ENCODE measurements around the gene HOXD13.

HOXD13 gene

DNA sequence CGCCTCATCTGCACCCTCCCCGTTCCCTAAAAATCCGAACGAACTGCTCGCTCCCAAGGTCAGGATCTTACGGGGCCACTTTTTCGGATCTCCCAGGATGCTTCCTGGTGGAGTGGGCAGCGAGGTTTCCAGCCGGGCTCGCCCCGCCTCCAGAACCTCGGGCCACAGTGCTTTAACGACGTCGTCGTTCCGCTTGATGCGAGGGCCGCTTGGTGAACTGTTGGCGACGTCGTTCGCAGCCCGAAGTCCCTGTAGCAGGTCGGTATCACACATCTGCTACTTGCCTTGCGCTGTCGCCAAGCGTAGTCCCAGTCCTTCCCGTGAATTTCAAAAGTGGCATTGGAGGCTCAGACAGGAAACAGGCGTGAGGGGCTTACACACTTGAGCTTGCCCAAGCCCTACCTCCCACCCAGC, 24.1 kb upstream of the HOXD13 start:
- H3K4me3 ChIP-seq (ENCODE audit: low read depth, low read length), result no peak overlapping the region
- no peaks in the 10 kb centered on the region for H3K4me1 ChIP-seq
- no peaks in the 10 kb centered on the region for H3K36me3 ChIP-seq
- no peaks in the 10 kb centered on the region for H3K9me3 ChIP-seq
- no peaks in the 10 kb centered on the region for H3K27me3 ChIP-seq
- no peak for DNase-seq
- TF ChIP-seq, protein P1, sequence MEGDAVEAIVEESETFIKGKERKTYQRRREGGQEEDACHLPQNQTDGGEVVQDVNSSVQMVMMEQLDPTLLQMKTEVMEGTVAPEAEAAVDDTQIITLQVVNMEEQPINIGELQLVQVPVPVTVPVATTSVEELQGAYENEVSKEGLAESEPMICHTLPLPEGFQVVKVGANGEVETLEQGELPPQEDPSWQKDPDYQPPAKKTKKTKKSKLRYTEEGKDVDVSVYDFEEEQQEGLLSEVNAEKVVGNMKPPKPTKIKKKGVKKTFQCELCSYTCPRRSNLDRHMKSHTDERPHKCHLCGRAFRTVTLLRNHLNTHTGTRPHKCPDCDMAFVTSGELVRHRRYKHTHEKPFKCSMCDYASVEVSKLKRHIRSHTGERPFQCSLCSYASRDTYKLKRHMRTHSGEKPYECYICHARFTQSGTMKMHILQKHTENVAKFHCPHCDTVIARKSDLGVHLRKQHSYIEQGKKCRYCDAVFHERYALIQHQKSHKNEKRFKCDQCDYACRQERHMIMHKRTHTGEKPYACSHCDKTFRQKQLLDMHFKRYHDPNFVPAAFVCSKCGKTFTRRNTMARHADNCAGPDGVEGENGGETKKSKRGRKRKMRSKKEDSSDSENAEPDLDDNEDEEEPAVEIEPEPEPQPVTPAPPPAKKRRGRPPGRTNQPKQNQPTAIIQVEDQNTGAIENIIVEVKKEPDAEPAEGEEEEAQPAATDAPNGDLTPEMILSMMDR (IDR thresholded peaks at IDR 0.05; ENCODE audit: low read depth, low read length), result no peak

DNA sequence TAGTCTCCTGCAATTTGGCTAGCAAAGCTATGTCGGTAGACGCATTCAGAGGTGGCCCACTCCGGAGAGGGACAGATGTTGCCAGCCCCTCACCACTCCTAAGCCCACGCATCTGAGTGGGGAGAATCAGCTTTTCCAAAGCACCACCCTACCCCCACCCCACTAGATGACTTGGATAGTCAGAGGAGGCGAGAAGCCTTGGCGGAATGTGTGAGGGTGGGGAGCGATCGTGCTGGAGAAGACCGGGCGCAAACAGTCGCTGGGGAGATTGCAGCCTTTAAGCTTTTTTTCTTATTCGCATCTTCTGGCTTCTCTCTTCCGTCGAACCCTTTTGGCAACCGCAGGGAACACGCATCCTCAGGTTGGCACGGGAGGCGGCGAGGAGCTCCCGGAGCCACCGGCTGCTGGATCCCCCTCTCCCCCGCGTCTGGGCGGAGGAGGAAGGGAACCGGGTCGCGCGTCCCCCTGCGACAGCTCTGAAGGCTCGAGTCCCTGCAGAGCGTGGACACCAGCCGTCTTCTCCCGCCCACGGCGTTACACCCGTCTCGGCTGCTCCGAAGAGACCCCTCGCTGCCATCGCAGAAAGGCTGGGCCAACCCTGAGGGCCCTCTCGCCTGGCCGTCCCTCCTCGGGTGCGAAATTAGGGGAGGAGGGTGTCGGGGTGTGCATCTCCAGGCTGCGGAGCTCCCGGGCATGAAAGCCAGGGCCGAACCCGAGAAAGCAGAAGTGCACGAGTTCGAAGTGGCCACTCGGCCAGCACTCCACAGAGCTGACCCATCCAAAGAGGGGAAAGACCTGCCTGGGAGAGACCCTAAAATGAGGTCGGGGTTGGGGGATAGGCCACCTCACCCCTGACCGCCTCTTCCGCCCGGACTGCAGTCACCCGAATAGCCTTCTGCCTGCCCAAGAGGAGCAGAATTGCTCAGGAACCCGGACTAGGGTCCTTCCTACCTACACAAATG, 20.9 kb upstream of the HOXD13 start:
- H3K9me3 ChIP-seq, result no peaks in the 10 kb centered on the region
- H3K4me3 ChIP-seq (ENCODE audit: low read depth, low read length), result no peak overlapping the region
- H3K27me3 ChIP-seq, result no peaks in the 10 kb centered on the region
- H3K4me1 ChIP-seq, result no peaks in the 10 kb centered on the region
- TF ChIP-seq, protein P1 (IDR thresholded peaks at IDR 0.05; ENCODE audit: low read depth, low read length), result no peak
- no peak for DNase-seq
- H3K36me3 ChIP-seq, result no peaks in the 10 kb centered on the region

DNA sequence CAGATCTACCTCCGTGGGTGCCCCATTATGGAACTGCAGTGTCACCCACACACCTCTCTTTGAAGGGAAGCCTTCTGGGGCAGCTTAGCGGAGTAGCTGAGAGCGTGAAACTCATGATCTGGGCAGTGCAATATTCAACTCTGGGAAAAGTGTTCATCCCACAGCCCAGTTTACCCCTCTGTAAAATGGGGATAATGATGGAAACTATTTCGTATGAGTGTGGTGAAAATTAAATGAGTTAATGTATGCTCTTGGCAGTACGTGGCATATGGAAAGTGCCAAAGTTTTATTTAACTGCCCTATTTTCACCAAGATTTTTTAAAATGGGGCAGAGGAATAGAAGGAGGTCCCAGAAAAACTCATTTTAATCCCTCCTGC, 20.2 kb upstream of the HOXD13 start:
- Histone ChIP-seq H3K27me3 (no peaks in the 10 kb centered on the region), H3K9me3 (no peaks in the 10 kb centered on the region), H3K4me1 (no peaks in the 10 kb centered on the region), H3K36me3 (no peaks in the 10 kb centered on the region), H3K4me3 (ENCODE audit: low read depth, low read length) (no peak overlapping the region)
- TF ChIP-seq, protein P1 (IDR thresholded peaks at IDR 0.05; ENCODE audit: low read depth, low read length), result no peak
- DNase-seq, result no peak

DNA sequence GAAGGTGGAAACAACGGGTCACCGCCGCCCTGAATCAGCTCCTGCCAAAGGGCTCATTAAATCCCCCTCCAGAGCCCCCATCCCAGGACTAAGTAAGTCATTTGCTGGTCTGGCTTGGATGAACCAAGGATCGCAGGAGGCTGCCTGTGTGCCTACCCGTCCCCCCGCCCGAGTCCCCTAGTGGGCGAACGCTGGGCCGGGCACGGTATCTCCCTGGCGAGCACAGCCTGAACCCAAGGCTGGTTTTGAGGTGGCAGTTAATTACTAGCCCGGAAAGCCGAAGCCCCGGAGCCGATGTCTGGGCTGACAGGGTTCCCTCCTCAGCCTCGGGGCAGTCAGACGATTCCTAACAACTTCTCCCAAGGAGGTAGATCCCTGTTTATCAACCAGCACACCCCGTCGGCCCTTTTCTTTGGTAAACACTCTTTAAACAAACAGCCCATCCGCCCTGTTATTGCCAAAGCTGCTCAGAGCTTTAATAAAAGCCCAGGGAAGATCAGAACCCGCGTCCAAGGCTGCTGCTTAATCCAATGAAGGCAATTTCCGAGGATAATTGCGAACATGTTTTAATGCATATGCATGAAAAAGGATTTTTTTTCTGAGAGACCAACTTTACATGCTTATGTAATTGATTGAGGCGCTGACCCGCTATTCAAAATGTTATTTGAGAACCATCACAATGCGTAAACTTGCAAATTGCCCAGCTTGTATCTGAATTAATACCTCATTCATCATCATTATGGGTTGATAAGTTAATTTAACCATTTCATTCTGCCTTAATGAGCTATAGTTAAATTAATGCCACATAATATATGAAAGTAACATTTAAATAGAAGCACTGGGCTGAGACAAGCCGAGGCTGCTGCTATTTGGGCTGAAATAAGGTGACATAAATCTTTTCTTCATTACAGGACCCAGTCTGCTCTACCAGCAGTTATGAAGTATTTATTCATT, 19.3 kb upstream of the HOXD13 start:
- Histone ChIP-seq H3K4me3 (ENCODE audit: low read depth, low read length) (no peak overlapping the region), H3K27me3 (no peaks in the 10 kb centered on the region; the same call in 1 of the 2 replicates), H3K36me3 (no peaks in the 10 kb centered on the region), H3K9me3 (no peaks in the 10 kb centered on the region), H3K4me1 (no peaks in the 10 kb centered on the region)
- TF ChIP-seq, protein P1 (IDR thresholded peaks at IDR 0.05; ENCODE audit: low read depth, low read length), result no peak
- DNase-seq, result no peak

DNA sequence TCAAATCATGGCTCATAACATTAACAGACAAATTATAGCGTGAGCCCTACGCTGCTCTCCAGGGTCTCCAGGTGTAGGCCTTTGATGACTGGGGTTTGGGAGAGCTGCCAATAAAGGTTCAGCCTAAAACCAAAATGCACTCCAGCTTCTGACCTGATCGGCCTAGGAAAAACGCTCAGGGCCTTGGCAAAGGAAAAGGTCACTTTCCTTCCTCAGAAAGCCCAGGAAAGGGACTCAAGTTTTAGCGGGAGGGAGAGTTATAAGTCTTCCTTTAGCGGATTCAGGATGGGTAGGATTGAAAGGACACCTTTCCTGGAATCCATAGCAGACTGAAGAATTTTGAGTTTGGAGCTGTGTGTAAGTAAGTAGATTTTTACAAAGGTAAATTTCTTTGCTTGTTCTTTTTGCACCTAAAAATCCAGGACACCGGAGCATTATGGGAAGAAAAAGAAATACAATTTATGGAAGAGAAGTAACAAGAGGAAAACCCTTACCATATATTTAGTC, 17.5 kb upstream of the HOXD13 start:
- Histone ChIP-seq H3K9me3 (no peaks in the 10 kb centered on the region), H3K36me3 (no peaks in the 10 kb centered on the region), H3K4me1 (no peaks in the 10 kb centered on the region), H3K4me3 (ENCODE audit: low read depth, low read length) (no peak overlapping the region), H3K27me3 (peaks cover 13% of the 10 kb centered on the region; the same call in 1 of the 2 replicates)
- no peak for DNase-seq
- TF ChIP-seq, protein P1 (IDR thresholded peaks at IDR 0.05; ENCODE audit: low read depth, low read length), result no peak

All from BE2C (cell line).